Measurements from ENCODE around the gene KRTAP10-5. TPM values are rescaled to one million over a fixed set of nuclear protein-coding genes. Genes with fewer than 3 reads are reported as not detected.

KRTAP10-5 gene
- polyA plus RNA-seq, 6 donors from 2014 or later = not detected

DNA sequence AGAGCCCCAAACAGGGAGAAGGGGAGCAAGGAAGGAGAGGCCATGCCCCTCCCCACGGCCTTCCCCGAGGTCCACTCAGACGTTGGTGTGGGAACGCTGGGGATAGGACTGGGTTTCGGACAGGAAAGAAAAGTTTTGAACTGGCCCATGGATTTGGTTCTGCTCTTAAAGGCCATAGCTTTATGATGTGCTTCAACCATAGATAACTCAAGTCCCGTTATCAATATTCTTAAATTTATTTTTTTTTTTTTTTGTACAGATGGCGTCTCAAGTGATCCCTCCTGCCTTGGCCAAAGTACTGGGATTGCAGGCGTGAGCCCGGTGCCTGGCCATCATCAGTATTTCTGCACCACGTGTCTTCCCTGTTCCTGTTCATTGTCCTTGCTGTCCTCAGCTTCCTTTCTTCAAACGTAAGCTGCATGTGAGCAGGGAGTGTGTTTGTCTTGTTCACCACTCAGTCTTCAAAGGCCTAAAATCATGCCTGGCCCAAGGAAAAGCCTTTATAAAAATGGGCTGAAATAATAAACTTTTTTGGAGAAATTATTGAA lies 39.6 kb downstream of the KRTAP10-5 start:
- Mint-ChIP-seq H3K27ac (no peak overlapping the region), H3K36me3 (no peaks in the 10 kb centered on the region), H3K9me3 (peaks cover 0 to 7% (median 5%) of the 10 kb centered on the region in 7 donors), H3K27me3 (peaks cover 15 to 42% (median 33%) of the 10 kb centered on the region in 3 donors), H3K4me3 (no peak overlapping the region), H3K4me1 (no peaks in the 10 kb centered on the region)
- no peak for ATAC-seq (ENCODE audit: low read depth in 2 of 2)
- no peak for DNase-seq

DNA sequence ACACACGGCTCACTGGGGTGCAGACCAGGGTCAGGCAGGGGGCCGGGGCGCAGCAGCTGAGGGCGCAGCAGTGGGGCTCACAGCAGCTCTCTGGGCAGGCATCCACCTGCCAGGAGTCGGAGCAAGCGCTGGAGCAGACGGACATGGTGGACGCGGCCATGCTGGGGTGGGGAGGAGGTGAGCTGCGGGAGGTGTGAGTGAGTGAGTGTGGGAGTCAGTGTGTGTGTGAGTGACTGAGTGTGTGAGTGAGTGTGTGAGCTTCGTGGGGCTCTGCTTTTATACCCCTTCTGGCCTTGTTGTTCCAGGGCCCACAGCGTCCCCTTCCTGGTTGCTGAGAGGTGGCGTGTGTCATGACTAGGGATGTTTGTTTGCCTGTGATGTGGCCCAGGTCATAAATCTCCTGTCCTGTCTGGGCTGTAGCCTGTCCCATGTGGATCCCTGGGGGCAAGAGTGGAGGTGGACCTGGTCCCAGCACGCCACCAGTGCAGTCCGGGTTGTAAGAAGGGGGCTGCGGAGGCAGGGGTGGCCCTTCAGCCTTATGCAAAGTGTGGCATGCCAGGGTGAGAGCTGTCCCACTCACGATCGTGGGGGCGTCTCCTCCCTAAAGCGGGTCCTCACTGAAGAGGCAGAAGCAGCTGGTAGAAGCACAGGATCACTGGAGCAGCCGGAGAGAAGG lies 40.3 kb downstream of the KRTAP10-5 start, which contains the start of gene KRTAP10-1:
Gene KRTAP10-1, minus strand, starts transcription at position 205 of the 676 bp plus-strand sequence. Its CDS starts 45 bp downstream, at position 160.
- Mint-ChIP-seq H3K27me3 (peaks cover 15 to 42% (median 33%) of the 10 kb centered on the region in 3 donors), H3K4me3 (peak within 1 kb of the TSS in 1 of 8 donors; percentile 73), H3K27ac (no peak within 1 kb of the TSS), H3K36me3 (no peaks in the 10 kb centered on the region), H3K4me1 (no peaks in the 10 kb centered on the region), H3K9me3 (peaks cover 0 to 4% (median 0%) of the 10 kb centered on the region in 7 donors)
- no peak for ATAC-seq (ENCODE audit: low read depth in 2 of 2)
- no peak for DNase-seq

DNA sequence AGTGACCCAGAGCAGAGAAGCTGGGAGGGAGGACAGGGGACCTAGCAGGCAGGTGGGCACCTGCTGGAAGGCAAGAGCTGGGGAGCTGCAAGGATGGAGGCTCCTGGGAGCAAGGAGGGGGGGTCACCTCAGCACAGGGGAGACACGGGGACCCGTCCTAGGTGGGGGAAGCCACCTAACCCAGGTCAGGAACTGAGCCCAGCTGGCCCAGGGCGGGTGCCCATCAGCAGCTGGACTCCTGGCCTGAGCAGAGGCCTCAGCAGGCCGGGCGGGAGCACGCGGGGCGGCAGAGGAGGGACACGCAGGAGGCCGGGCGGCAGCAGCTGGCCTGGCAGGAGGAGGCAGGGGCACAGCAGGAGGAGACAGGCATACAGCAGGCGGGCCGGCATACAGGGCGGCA lies 41.4 kb downstream of the KRTAP10-5 start:
- no peak for DNase-seq
- no peak overlapping the region for H3K27ac Mint-ChIP-seq
- H3K27me3 Mint-ChIP-seq = peaks cover 15 to 48% (median 33%) of the 10 kb centered on the region in 3 donors
- no peaks in the 10 kb centered on the region for H3K4me1 Mint-ChIP-seq
- ATAC-seq (ENCODE audit: low read depth in 2 of 2) = no peak
- H3K36me3 Mint-ChIP-seq = no peaks in the 10 kb centered on the region
- H3K4me3 Mint-ChIP-seq = no peak overlapping the region
- H3K9me3 Mint-ChIP-seq = peaks cover 0 to 4% (median 0%) of the 10 kb centered on the region in 7 donors

DNA sequence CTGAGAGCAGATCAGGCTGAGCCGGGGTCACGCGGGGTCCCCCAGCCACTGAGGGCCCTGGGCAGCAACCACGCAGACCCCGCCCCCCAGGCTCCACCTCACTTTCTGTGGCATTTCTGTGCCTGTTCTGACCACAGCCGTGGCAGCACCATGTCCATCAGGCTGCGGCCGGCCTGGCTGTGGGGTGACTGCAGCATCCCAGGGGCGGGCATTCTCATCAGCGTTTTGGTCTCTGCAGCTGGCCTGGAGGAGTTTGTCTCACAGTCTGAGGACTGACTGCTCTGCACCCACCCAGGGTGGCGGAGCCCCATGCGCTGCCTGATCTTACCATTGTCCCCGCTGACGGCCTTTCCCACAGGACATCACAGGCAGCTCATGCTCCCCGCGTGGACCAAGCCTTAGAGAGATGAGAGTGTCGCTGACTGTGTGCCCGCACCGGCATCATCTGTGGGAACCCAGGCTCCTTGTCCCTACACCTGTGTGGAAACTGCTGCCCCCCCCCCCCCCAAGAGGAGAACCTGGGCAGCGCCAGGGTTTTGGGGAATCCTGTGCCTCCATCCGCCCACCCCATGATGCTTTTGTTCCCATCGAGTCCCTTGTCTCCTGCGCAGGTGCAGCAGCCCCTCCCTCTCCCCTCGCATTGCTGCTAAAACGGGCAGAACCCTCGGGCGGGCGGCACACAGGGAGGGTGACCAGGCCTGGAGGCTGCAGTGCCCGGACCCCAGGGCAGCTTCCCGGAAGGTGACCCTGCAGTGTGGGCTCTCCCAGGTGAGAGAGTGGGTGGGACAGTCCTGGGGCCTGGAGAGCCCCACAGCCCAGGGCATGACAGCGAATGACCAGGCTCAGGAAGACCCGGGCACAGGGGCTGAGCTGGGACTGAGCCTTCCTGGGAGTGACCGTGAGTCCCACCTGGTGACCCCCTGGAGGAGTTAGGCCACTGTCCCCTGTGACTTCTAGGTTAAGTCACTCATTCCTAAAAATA lies 42.2 kb downstream of the KRTAP10-5 start:
- H3K4me3 Mint-ChIP-seq = no peak overlapping the region
- peaks cover 0 to 4% (median 0%) of the 10 kb centered on the region in 7 donors for H3K9me3 Mint-ChIP-seq
- peaks cover 15 to 48% (median 33%) of the 10 kb centered on the region in 3 donors for H3K27me3 Mint-ChIP-seq
- no peak overlapping the region for H3K27ac Mint-ChIP-seq
- no peak for ATAC-seq (ENCODE audit: low read depth in 2 of 2)
- no peak for DNase-seq
- H3K4me1 Mint-ChIP-seq = no peaks in the 10 kb centered on the region
- H3K36me3 Mint-ChIP-seq = no peaks in the 10 kb centered on the region

DNA sequence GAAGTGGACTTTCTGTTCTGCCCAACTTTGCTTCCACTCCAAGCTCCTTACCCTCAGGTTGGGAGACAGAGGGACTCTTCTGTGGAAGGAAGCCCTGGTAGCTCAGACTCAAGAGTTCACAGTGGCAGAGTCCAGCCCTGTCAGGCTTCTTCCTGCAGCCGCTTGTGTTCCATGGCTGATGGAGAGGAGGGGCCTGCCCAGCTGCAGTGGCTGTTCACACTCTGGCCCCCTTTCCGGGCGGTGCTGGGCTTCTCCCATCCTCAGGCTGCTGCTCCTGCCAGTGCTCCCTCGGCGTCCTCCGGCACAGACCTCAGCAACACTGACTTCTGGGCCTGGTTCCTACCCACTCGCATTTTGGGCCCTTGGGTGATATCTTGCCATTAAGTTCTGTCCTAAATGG lies 44.4 kb downstream of the KRTAP10-5 start:
- Mint-ChIP-seq H3K9me3 (peaks cover 0 to 4% (median 0%) of the 10 kb centered on the region in 7 donors), H3K4me1 (no peaks in the 10 kb centered on the region), H3K27ac (no peak overlapping the region), H3K4me3 (no peak overlapping the region), H3K36me3 (no peaks in the 10 kb centered on the region), H3K27me3 (peaks cover 15 to 60% (median 43%) of the 10 kb centered on the region in 3 donors)
- DNase-seq (no peak), ATAC-seq (ENCODE audit: low read depth in 2 of 2) (no peak)

DNA sequence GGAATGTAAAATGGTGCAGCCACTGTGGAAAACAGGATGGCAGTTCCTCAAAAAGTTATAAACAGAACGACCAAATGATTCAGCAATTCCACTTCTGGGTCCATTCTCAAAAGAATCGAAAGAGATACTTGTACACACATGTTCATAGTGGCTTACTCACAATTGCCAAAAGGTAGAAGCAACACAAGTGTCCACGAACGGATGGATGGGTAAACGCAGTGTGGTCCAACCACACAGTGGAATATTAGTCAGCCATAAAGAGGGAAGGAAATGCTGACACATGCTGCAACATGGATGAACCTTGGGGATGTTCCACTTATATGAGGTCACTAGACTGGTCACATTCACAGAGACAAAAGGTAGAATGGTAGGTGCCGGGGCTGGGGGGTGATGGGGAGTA lies 45.7 kb downstream of the KRTAP10-5 start:
- Mint-ChIP-seq H3K27me3 (peaks cover 21 to 62% (median 46%) of the 10 kb centered on the region in 3 donors), H3K27ac (no peak overlapping the region), H3K9me3 (peaks cover 0 to 4% (median 0%) of the 10 kb centered on the region in 7 donors), H3K4me1 (no peaks in the 10 kb centered on the region), H3K4me3 (peak overlapping the region in 1 of 8 donors; percentile 47), H3K36me3 (no peaks in the 10 kb centered on the region)
- ATAC-seq (ENCODE audit: low read depth in 2 of 2) (no peak), DNase-seq (no peak)

DNA sequence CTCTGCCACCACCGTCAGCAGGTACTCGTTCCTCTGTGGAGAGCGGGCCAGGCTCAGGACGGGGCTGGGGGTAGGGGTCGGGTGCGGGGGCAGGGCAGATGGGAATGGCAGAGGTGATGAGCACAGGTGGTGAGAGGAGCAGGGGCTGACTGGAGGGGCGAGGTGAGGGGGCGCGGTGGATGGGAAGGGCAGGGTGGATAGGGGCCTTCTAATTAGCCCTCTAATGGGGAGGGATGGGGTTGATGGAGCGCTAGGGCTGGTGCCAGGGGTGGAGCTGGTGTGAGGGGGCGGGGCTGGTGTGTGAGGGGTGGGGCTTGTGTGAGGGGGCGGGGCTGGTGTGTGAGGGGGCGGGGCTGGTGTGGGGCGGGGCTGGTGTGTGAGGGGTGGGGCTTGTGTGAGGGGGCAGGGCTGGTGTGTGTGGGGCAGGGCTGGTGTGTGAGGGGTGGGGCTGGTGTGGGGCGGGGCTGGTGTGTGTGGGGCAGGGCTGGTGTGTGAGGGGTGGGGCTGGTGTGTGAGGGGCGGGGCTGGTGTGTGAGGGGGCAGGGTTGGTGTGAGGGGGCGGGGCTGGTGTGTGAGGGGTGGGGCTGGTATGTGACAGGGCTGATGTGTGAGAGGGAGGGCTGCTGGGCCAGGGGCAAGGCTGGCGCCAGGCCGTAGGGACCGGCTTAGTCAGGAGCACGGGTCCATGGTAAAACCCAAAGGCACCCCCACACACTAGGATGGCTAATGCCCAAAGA lies 46.3 kb downstream of the KRTAP10-5 start:
- Mint-ChIP-seq H3K4me3 (no peak overlapping the region), H3K4me1 (no peaks in the 10 kb centered on the region), H3K27me3 (peaks cover 21 to 59% (median 40%) of the 10 kb centered on the region in 3 donors), H3K27ac (no peak overlapping the region), H3K9me3 (peaks cover 0 to 4% (median 0%) of the 10 kb centered on the region in 7 donors), H3K36me3 (no peaks in the 10 kb centered on the region)
- no peak for ATAC-seq (ENCODE audit: low read depth in 2 of 2)
- DNase-seq = no peak

DNA sequence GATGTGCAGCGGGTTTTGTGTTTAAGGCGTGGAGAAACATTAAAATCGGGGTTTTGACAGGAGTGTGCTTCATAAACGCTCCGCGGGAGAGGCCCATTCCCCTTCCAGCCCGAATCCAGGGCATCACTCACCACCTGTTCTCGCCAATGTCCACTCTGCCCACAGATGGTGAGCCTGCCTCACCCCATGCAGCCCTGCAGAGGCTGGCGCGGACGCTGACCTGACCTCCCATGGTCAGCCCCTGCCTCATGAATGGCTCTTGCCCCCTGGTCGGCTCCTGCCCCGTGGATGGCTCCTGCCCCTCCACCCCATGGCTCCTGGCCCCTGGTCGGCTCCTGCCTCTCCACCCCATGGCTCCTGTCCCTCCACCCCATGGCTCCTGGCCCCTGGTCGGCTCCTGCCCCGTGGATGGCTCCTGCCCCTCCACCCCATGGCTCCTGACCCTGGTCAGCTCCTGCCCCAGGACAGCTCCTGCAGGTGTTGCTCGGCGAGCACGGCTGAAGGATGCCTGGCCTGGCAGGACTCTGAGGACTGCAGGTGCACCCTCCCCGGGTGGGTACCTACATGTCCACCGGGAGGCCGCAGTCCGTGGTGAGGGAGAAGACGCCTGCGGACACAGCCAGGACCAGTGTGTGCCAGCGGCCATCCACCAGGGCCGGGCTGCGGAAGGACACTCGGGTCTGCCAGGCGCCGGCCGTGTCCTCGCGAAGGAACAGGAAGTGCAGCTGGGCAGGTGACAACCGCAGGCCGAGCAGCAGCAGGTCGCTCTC lies 47.1 kb downstream of the KRTAP10-5 start:
- Mint-ChIP-seq H3K36me3 (no peaks in the 10 kb centered on the region), H3K9me3 (peaks cover 0 to 4% (median 0%) of the 10 kb centered on the region in 7 donors), H3K27me3 (peaks cover 21 to 55% (median 32%) of the 10 kb centered on the region in 3 donors), H3K4me1 (no peaks in the 10 kb centered on the region), H3K27ac (no peak overlapping the region), H3K4me3 (no peak overlapping the region)
- DNase-seq (no peak), ATAC-seq (ENCODE audit: low read depth in 2 of 2) (no peak)

DNA sequence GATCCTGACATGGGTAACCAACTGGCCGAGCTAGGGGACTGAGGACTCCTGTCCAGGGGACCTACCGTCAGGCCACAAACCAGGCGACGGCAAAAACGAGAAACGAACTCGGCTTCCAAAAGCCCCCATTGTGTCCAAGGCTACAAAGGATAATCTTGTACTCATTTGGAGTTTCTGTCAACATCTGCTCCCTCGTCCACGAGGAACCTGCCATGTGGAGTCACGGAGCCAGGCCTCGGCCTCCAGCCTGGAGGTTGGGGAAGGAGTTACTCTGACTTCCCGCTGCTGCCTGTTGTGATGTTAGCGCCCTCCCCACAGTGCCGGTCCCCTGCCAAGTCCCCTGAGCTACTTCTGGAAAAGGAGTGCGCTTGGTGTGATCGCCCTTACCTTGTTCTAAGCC lies 47.7 kb downstream of the KRTAP10-5 start:
- Mint-ChIP-seq H3K27ac (no peak overlapping the region), H3K4me3 (no peak overlapping the region), H3K4me1 (no peaks in the 10 kb centered on the region), H3K9me3 (peaks cover 0 to 4% (median 0%) of the 10 kb centered on the region in 7 donors), H3K36me3 (no peaks in the 10 kb centered on the region), H3K27me3 (peaks cover 21 to 49% (median 28%) of the 10 kb centered on the region in 3 donors)
- ATAC-seq (ENCODE audit: low read depth in 2 of 2) = no peak
- no peak for DNase-seq

DNA sequence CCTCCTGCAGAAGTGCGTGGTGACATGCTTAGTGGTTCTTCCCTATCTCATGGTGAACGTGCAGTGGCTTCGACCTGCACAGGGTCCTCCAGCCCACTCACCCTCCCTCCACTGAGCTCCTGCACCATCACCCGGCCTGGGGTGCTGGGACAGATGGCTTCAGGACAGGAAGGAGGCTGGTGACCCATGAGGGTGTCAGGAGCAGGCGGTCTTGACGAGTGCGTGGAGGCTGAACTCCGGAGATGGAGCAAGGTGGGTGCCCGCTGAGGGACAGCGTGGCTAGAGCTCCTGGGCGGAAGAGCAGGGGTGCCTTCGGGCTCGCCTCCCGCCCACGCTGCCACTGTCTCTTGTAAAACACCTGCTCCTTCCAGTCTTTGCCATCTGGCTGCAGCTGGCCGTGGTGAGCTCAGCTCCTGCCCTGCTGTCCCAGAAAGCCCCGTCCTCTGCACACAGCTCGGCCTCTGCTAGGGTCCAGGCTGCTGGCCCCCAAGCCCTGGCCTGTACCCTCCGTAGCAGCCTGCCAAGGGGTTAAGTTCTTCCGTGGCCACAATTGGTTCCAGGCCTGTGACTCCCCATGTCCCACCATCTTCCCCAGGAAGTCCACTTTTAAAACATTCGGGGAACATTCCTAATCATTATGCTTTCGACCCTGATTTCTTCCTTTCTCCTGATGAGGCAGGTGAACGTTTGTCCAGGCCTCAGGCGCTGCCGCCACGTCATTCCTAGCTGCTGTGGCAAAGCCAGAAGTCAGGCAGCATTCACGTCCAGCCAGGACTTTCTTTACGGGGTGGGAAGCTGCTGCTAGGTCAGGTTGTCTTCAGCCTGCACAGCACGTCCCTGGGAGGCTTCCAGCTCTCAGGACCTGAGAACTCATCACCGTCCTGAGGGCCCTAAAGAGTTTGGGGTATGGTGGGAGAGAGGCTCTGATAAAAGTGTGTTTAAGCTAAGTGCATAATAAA lies 48.5 kb downstream of the KRTAP10-5 start:
- no peak overlapping the region for H3K4me3 Mint-ChIP-seq
- no peaks in the 10 kb centered on the region for H3K36me3 Mint-ChIP-seq
- no peaks in the 10 kb centered on the region for H3K4me1 Mint-ChIP-seq
- peaks cover 14 to 41% (median 20%) of the 10 kb centered on the region in 3 donors for H3K27me3 Mint-ChIP-seq
- peak overlapping the region in 1 of 6 donors; percentile 66 for H3K27ac Mint-ChIP-seq
- no peak for DNase-seq
- ATAC-seq (ENCODE audit: low read depth in 2 of 2) = no peak
- H3K9me3 Mint-ChIP-seq = peaks cover 0 to 4% (median 0%) of the 10 kb centered on the region in 7 donors

DNA sequence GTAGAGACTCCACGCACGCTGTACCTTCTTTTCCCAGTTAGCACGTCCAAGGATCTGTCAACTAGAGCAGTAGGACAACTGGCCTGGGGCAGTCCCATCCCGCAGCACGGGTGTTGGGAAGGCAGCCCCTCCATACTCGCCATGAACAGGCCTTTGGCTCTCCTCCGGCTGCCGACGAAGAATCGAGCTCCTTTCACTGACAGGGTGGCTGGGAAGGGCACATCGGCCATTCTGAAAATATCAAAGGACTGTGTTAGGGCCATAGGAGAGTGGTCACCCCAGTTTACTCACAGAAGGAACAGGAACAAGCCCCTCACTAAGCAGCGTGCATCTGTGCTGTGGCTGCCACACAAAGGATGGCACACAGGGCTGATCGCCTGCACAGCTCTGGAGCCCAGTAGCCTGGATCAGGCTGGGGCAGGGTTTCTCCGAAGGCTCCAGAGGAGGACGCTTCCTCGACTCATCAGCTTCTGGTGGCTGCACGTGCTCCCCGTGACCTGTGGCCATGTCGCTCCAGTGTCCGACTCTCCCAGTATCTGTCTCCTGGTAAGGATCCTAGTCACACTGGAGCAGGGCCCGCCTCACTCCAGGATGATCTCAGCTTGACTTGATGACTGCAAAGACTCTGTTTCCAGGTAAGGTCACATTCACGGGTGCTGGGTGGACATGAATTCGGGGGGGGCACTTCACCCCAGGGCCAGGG lies 49.4 kb downstream of the KRTAP10-5 start:
- Mint-ChIP-seq H3K36me3 (no peaks in the 10 kb centered on the region), H3K4me3 (no peak overlapping the region), H3K9me3 (peaks cover 0 to 4% (median 0%) of the 10 kb centered on the region in 7 donors), H3K4me1 (no peaks in the 10 kb centered on the region), H3K27ac (no peak overlapping the region), H3K27me3 (peaks cover 6 to 37% (median 19%) of the 10 kb centered on the region in 3 donors)
- ATAC-seq (ENCODE audit: low read depth in 2 of 2) (no peak), DNase-seq (no peak)
